H1 (cell line): ENCODE data around the gene TGFA. TPM values are rescaled to one million over a fixed set of nuclear protein-coding genes. Genes with fewer than 3 reads are reported as not detected.

Experiments
- CTCF ChIA-PET: fragments of 300-600 bp; sonication (Branson Sonifier 250); formaldehyde crosslinking; loops from one replicate; lab custom pipeline; 2021; ENCODE audit not compliant: partially characterized antibody; lab: Charles Lee
- POLR2A ChIA-PET: fragments of 300-600 bp; sonication (Branson Sonifier 250); formaldehyde crosslinking; loops from one replicate; lab custom pipeline; 2021; ENCODE audit warnings: inconsistent platforms; ENCODE audit not compliant: partially characterized antibody; lab: Charles Lee
- DNase-seq, 2 experiments: peaks; one replicate each; pipeline versions ENCODE4 v3.0.0 to v3.0.0-alpha.2; 2010 to 2022; ENCODE audit warnings: low spot score in 2 of 2, low read depth in 1 of 2, mixed read lengths in 1 of 2
- FAIRE-seq: peaks from 2 replicates; lab custom pipeline; 2011; peaks lifted over from hg19 to GRCh38; lab: Jason Lieb, UNC
- H2AFZ ChIP-seq: 2 replicates; pipeline ENCODE4 v1.8.1; 2012; ENCODE audit warnings: low read length, inconsistent platforms
- H2AK5ac ChIP-seq: 2 replicates; pipeline ENCODE4 v1.6.1; 2013; ENCODE audit warnings: low read depth, low read length
- H2BK120ac ChIP-seq: replicated peaks from 2 replicates; pipeline ENCODE3; 2013; ENCODE audit warnings: low read depth, low read length, inconsistent platforms
- H2BK12ac ChIP-seq: 2 replicates; pipeline ENCODE4 v1.6.1; 2013; ENCODE audit warnings: low read depth, low read length
- H2BK15ac ChIP-seq: 2 replicates; pipeline ENCODE4 v1.6.1; 2013; ENCODE audit warnings: low read length
- H2BK20ac ChIP-seq: 2 replicates; pipeline ENCODE4 v1.6.1; 2013; ENCODE audit warnings: low read length
- H2BK5ac ChIP-seq: 2 replicates; pipeline ENCODE4 v1.6.1; 2013; ENCODE audit warnings: low read depth, low read length
- H3K14ac ChIP-seq: 2 replicates; pipeline ENCODE4 v1.6.1; 2013; ENCODE audit warnings: inconsistent platforms; ENCODE audit not compliant: insufficient read length
- H3K18ac ChIP-seq: 2 replicates; pipeline ENCODE4 v1.6.1; 2013; ENCODE audit warnings: low read length; ENCODE audit errors: extremely low read depth
- H3K23ac ChIP-seq: 2 replicates; pipeline ENCODE4 v1.6.1; 2013; ENCODE audit warnings: inconsistent platforms; ENCODE audit not compliant: insufficient read length
- H3K23me2 ChIP-seq: 2 replicates; pipeline ENCODE4 v1.6.1; 2013; ENCODE audit warnings: low read depth, low read length
- H3K27ac ChIP-seq: 2 replicates; pipeline ENCODE4 v1.6.1; 2011; ENCODE audit warnings: low read depth, low read length, inconsistent platforms
- H3K27me3 ChIP-seq, 4 experiments: replicated peaks in 1 of 4; 1 replicate in 1 of 4; 2 replicates in 3 of 4; pipeline versions ENCODE4 v1.6.1 to v1.8.1; 2011 to 2013; ENCODE audit warnings: low read length in 3 of 4, mild to moderate bottlenecking in 3 of 4, inconsistent platforms in 2 of 4, mixed read lengths in 2 of 4, moderate library complexity in 1 of 4; ENCODE audit not compliant: control insufficient read depth in 3 of 4, insufficient read depth in 3 of 4; ENCODE audit errors: extremely low read depth in 1 of 4
- H3K36me3 ChIP-seq, 4 experiments: 2 replicates each; pipeline versions ENCODE4 v1.6.1 to v1.8.1; 2011 to 2013; ENCODE audit warnings: mild to moderate bottlenecking in 4 of 4, low read length in 3 of 4, moderate library complexity in 2 of 4, control low read depth in 1 of 4, inconsistent platforms in 1 of 4; ENCODE audit not compliant: insufficient read depth in 4 of 4, control insufficient read depth in 2 of 4
- H3K4ac ChIP-seq: replicated peaks from 2 replicates; pipeline ENCODE3; 2013; ENCODE audit warnings: low read length, low read depth, mixed read lengths, inconsistent platforms; ENCODE audit not compliant: insufficient read length
- H3K4me1 ChIP-seq, 4 experiments: replicated peaks in 1 of 4; 1 replicate in 1 of 4; 2 replicates in 3 of 4; pipeline versions ENCODE4 v1.6.1 to v1.8.1; 2011 to 2013; ENCODE audit warnings: low read length in 3 of 4, inconsistent platforms in 2 of 4, mixed read lengths in 1 of 4; ENCODE audit not compliant: insufficient read depth in 4 of 4, control insufficient read depth in 3 of 4
- H3K4me2 ChIP-seq, 2 experiments: 2 replicates each; pipeline versions ENCODE4 v1.6.1 to v1.8.1; 2011 to 2013; ENCODE audit warnings: low read depth in 2 of 2, low read length in 2 of 2, control low read depth in 1 of 2, inconsistent platforms in 1 of 2, mild to moderate bottlenecking in 1 of 2; ENCODE audit not compliant: insufficient read depth in 1 of 2
- H3K4me3 ChIP-seq, 4 experiments: fragments of 200-600, 300-600 bp in 1 of 4; sonication (generic), shearing (Covaris generic), sonication (Bioruptor Twin) in 1 of 4; 2 replicates each; pipeline versions ENCODE4 v1.5.1 to v1.8.1; 2011 to 2016; ENCODE audit warnings: low read length in 4 of 4, low read depth in 3 of 4, control low read depth in 2 of 4, inconsistent platforms in 2 of 4, mild to moderate bottlenecking in 2 of 4, mixed read lengths in 1 of 4, moderate library complexity in 1 of 4; ENCODE audit not compliant: insufficient read depth in 2 of 4; ENCODE audit errors: extremely low read depth in 1 of 4
- H3K56ac ChIP-seq: replicated peaks from 2 replicates; pipeline ENCODE3; 2013; ENCODE audit warnings: low read depth, mild to moderate bottlenecking, mixed read lengths, low read length, inconsistent platforms; ENCODE audit not compliant: insufficient read length
- H3K79me1 ChIP-seq: 2 replicates; pipeline ENCODE4 v1.6.1; 2013; ENCODE audit warnings: low read depth, low read length, control low read depth
- H3K79me2 ChIP-seq, 2 experiments: 2 replicates each; pipeline versions ENCODE4 v1.6.1 to v1.8.1; 2012 to 2013; ENCODE audit warnings: low read length in 2 of 2, mild to moderate bottlenecking in 2 of 2, inconsistent platforms in 1 of 2; ENCODE audit not compliant: insufficient read depth in 2 of 2, control insufficient read depth in 1 of 2
- H3K9ac ChIP-seq, 4 experiments: replicated peaks in 1 of 4; 1 replicate in 1 of 4; 2 replicates in 3 of 4; pipeline versions ENCODE4 v1.6.1 to v1.8.1; 2011 to 2013; ENCODE audit warnings: low read depth in 3 of 4, low read length in 3 of 4, control low read depth in 2 of 4, mild to moderate bottlenecking in 2 of 4, moderate library complexity in 2 of 4, inconsistent platforms in 1 of 4; ENCODE audit errors: extremely low read depth in 1 of 4
- H3K9me3 ChIP-seq, 2 experiments: 2 replicates each; pipeline versions ENCODE4 v1.6.1 to v1.8.1; 2012 to 2013; ENCODE audit warnings: mild to moderate bottlenecking in 2 of 2, moderate library complexity in 2 of 2, control low read depth in 1 of 2, inconsistent platforms in 1 of 2, low read depth in 1 of 2, low read length in 1 of 2, mixed read lengths in 1 of 2; ENCODE audit not compliant: insufficient read depth in 2 of 2
- H4K20me1 ChIP-seq, 2 experiments: replicated peaks in 1 of 2; 2 replicates each; pipeline versions ENCODE3 to v1.8.1; 2011 to 2013; ENCODE audit warnings: inconsistent platforms in 2 of 2, low read length in 2 of 2, mild to moderate bottlenecking in 1 of 2; ENCODE audit not compliant: insufficient read depth in 2 of 2, control insufficient read depth in 1 of 2
- H4K5ac ChIP-seq: 2 replicates; pipeline ENCODE4 v1.6.1; 2013; ENCODE audit warnings: low read length, low read depth, mixed read lengths, inconsistent platforms; ENCODE audit not compliant: insufficient read length
- H4K8ac ChIP-seq: 2 replicates; pipeline ENCODE4 v1.8.0; 2013; ENCODE audit warnings: mild to moderate bottlenecking, moderate library complexity, low read length, inconsistent platforms; ENCODE audit not compliant: insufficient read depth; ENCODE audit errors: extremely low read depth
- H4K91ac ChIP-seq: replicated peaks from 2 replicates; pipeline ENCODE3; 2013; ENCODE audit warnings: low read length, mixed read lengths, inconsistent platforms; ENCODE audit not compliant: insufficient read length
- CBX8 ChIP-seq: fragments of 300-800, 300-1000 bp; sonication (generic); IDR thresholded peaks from 2 replicates; pipeline ENCODE4 v1.7.1; 2016; ENCODE audit warnings: low read depth, low read length, borderline replicate concordance
- CTBP2 ChIP-seq: IDR thresholded peaks from 2 replicates; pipeline ENCODE4 v1.7.0; 2011; ENCODE audit warnings: borderline replicate concordance, mild to moderate bottlenecking, moderate library complexity, mixed read lengths, low read length; ENCODE audit not compliant: insufficient read depth, insufficient read length
- YY1 ChIP-seq: IDR thresholded peaks from 2 replicates; pipeline ENCODE4 v1.6.1; 2011; ENCODE audit warnings: low read depth, mild to moderate bottlenecking, low read length
- WGBS, 2 experiments: shearing (Covaris generic) in 1 of 2; methylation state at CpG; one replicate each; pipeline versions ENCODE4 v1.1.6 to v1.1.7; 2013 to 2015; ENCODE audit warnings: low lambda C conversion rate in 2 of 2, mixed read lengths in 2 of 2, inconsistent platforms in 1 of 2, low coverage in 1 of 2, missing lambda C conversion rate in 1 of 2; ENCODE audit not compliant: insufficient replicate concordance in 2 of 2, insufficient coverage in 1 of 2, insufficient read length in 1 of 2; ENCODE audit errors: extremely low coverage in 1 of 2, missing lambda C conversion rate in 1 of 2; 5-methylcytosine and 5-hydroxymethylcytosine counted together
- polyA plus RNA-seq, 7 experiments: library from polyadenylated mRNA; depleted of rRNA in 3 of 7; stranded (reverse) in 5 of 7; unstranded in 2 of 7; fragments of >200 nt in 5 of 7; fragments of 200-250 nt in 2 of 7; gene quantifications; 1 replicate in 5 of 7; 2 replicates in 1 of 7; 4 replicates in 1 of 7; pipeline versions ENCODE4 v1.2.1 to v1.2.3, GENCODE V29; 2011 to 2013; ENCODE audit warnings: missing spikeins in 2 of 7, mixed read lengths in 2 of 7
- total RNA-seq: library from RNA; stranded (reverse); fragmentation: NEBNext Ultra II Directional; extraction: Animal tissue kit (Norgen Biotek cat#: 25700); gene quantifications from 2 replicates; pipeline ENCODE4 v1.2.1, GENCODE V29; 2021

The TGFA gene
- total and polyA plus RNA-seq, 2 of the 8 experiments (the other 6 are each of a cell fraction or from before 2014, with no cell fraction given), result 1.8 to 3.7 TPM

DNA sequence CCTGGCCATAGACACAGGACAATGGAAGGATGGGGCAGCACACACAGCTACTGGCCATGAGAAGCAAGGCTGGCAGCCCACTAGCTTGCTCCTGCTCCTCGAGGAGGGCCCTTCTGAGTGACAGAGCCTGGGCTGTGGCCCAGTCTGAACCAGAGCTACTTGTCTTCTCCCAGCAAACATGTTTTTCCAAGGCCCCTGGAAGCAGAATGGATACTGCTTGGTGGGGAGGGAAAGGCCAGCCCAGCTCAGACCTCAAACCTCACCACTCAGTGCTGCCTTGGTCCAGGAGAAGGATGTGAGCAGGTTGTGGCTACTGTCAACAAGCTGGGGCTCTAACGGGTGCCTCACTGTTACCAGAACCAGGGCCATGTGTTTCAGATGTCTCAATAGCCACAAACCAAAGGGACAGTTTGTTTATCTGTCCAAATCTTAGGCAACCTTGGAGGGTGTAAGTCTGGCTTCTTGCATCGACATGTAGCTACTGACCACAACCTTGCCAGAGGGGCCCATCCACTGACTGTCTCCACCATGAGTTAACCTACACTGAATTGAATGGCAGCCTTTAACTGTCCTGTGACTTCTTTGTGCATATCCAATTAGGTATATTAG lies 98.6 kb downstream of the TGFA start:
- POLR2A ChIA-PET, result no interaction called here

More for the DNA sequence above, 98.6 kb downstream of the TGFA start:
- H3K23ac ChIP-seq, result no peak overlapping the region
- H3K4me2 ChIP-seq, result no peak overlapping the region
- no peaks in the 10 kb centered on the region for H3K23me2 ChIP-seq
- TF ChIP-seq YY1 (no peak), CTBP2 (no peak), CBX8 (no peak)
- no peak for FAIRE-seq
- peaks cover 0 to 7% (median 4%) of the 10 kb centered on the region in 4 experiments; a peak in 4 of 7 replicates for H3K4me1 ChIP-seq
- H2BK15ac ChIP-seq, result no peak overlapping the region
- H3K27me3 ChIP-seq, result peaks cover 0 to 2% (median 0%) of the 10 kb centered on the region in 4 experiments; a peak in 2 of 7 replicates
- no peak overlapping the region for H4K91ac ChIP-seq
- no peak overlapping the region for H3K4ac ChIP-seq
- H2BK5ac ChIP-seq, result no peak overlapping the region
- no peak overlapping the region for H2AK5ac ChIP-seq
- no peak overlapping the region for H4K8ac ChIP-seq
- no peak for DNase-seq
- H3K9me3 ChIP-seq, result no peaks in the 10 kb centered on the region
- H3K14ac ChIP-seq, result no peak overlapping the region
- CTCF ChIA-PET, result interaction anchor here (0.7 to 1.6 kb wide), 6 partner anchors 12 to 194 kb away, joined by 3 to 6 read pairs (median 4); no protein-coding TSS in a partner anchor
- no peak overlapping the region for H3K27ac ChIP-seq
- no peak overlapping the region for H3K4me3 ChIP-seq
- no peak overlapping the region for H3K18ac ChIP-seq
- no peaks in the 10 kb centered on the region for H4K20me1 ChIP-seq
- no peak overlapping the region for H3K56ac ChIP-seq
- H2BK120ac ChIP-seq, result no peak overlapping the region
- H3K79me2 ChIP-seq, result no peaks in the 10 kb centered on the region
- no peaks in the 10 kb centered on the region for H3K79me1 ChIP-seq
- H2BK20ac ChIP-seq, result no peak overlapping the region
- H3K36me3 ChIP-seq, result no peaks in the 10 kb centered on the region
- no peak overlapping the region for H4K5ac ChIP-seq
- H3K9ac ChIP-seq, result no peak overlapping the region
- H2BK12ac ChIP-seq, result no peak overlapping the region
- H2AFZ ChIP-seq, result no peak overlapping the region
- 87% methylated on average over 3 of the region's 3 CpGs; no CpG with 5 or more reads in 1 of the 2 experiments for WGBS, 2 experiments
